Left lung (tissue), 10 donors: ENCODE measurements around the gene SUPT3H. TPM values are rescaled to one million over a fixed set of nuclear protein-coding genes. Genes with fewer than 3 reads are reported as not detected.
A peak's percentile ranks its signal among the peaks of the same experiment; 100 is the strongest.

Source experiments
- ATAC-seq: fragments of 200-7000 bp; cut with Tn5 transposase; one replicate; pipeline ENCODE4 v1.9.1; 2020; ENCODE audit warnings: moderate library complexity
- DNase-seq, 4 donors: peaks; one replicate each; pipeline ENCODE4 v3.0.0-alpha.2; 2013 to 2020
- H3K27ac ChIP-seq, 2 donors: fragments of 200-600 bp; sonication (generic) in 1 of 2; one replicate each; pipeline versions ENCODE4 v1.5.0 to v1.8.0; 2020 to 2021
- H3K27me3 ChIP-seq, 2 donors: fragments of 200-600 bp; sonication (generic) in 1 of 2; one replicate each; pipeline versions ENCODE4 v1.5.0 to v1.8.0; 2020 to 2021
- H3K36me3 ChIP-seq, 2 donors: fragments of 200-600 bp; sonication (generic) in 1 of 2; one replicate each; pipeline versions ENCODE4 v1.5.0 to v1.8.0; 2020 to 2021
- H3K4me1 ChIP-seq, 2 donors: fragments of 200-600 bp; one replicate each; pipeline ENCODE4 v1.8.0; 2021
- H3K4me3 ChIP-seq, 2 donors: fragments of 200-600 bp; sonication (generic) in 1 of 2; one replicate each; pipeline versions ENCODE4 v1.5.0 to v1.8.0; 2020 to 2021; ENCODE audit warnings: mild to moderate bottlenecking in 1 of 2
- H3K9me3 ChIP-seq, 2 donors: fragments of 200-600 bp; sonication (generic) in 1 of 2; one replicate each; pipeline versions ENCODE4 v1.5.0 to v1.8.0; 2020 to 2021
- CTCF ChIP-seq, 2 donors: fragments of 200-600 bp; sonication (generic) in 1 of 2; IDR thresholded peaks; one replicate each; pipeline versions ENCODE4 v1.5.0 to v1.8.0; 2021; ENCODE audit warnings: antibody characterized with exemption in 2 of 2
- intact Hi-C, 2 donors: fragments of 100-400 bp; cut with DNase I; formaldehyde crosslinking; loops; one replicate each; pipeline versions ENCODE4 v1.11.2 to v1.14.2; 2022
- polyA plus RNA-seq, 6 donors: library from polyadenylated mRNA; unstranded; fragments of 120-200 nt; gene quantifications; one replicate each; pipeline ENCODE4 v1.2.1, GENCODE V29; 2013; ENCODE audit not compliant: insufficient read length in 6 of 6
- total RNA-seq, 2 donors: library from RNA; stranded (reverse); fragmentation: NEBNext Ultra II Directional; extraction: Animal tissue kit (Norgen Biotek cat#: 25700); gene quantifications; one replicate each; pipeline ENCODE4 v1.2.1, GENCODE V29; 2021
- donor health status: DM: no; HTN: yes; CAD: no.
- donor health status: DM: no; HTN: no; CAD: no.

The SUPT3H gene
- total and polyA plus RNA-seq, 8 donors, result 4.7 to 33.0 (median 26.2) TPM

DNA sequence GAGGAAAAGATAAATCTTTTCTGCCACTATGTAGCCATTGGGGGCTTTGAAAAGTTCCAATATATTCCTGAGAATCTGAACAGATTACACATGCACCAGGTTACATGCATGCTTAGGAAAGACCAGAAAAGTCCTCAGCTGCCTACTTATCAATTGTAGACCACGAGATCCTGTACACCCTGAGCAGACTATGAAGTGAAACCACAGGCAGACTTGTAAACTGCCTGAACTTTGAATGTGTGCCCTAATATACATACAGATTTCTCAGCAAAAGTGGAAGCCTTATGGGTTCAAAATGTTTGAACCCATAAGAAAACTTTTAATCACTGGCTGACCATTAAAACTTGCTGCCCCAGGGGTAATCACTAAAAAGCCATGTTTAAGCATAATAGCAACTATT lies 323.1 kb downstream of the SUPT3H start:
- no peak for ATAC-seq
- Histone ChIP-seq H3K4me1 (no peaks in the 10 kb centered on the region), H3K27ac (no peak overlapping the region), H3K4me3 (no peak overlapping the region), H3K36me3 (no peaks in the 10 kb centered on the region), H3K9me3 (no peaks in the 10 kb centered on the region), H3K27me3 (no peaks in the 10 kb centered on the region)
- intact Hi-C loops, result no loop called here
- DNase-seq, result no peak
- TF ChIP-seq CTCF (IDR thresholded peaks at IDR 0.05), result no peak

GRCh38 chr6:45052325-45052724 lies 325.4 kb downstream of the SUPT3H start:
- Histone ChIP-seq H3K36me3 (no peaks in the 10 kb centered on the region), H3K27ac (no peak overlapping the region), H3K9me3 (no peaks in the 10 kb centered on the region), H3K4me1 (peaks cover 0 to 3% of the 10 kb centered on the region in 2 donors), H3K27me3 (no peaks in the 10 kb centered on the region), H3K4me3 (no peak overlapping the region)
- no peak for TF ChIP-seq CTCF (IDR thresholded peaks at IDR 0.05)
- DNase-seq (no peak), ATAC-seq (no peak)
- intact Hi-C loops, result no loop called here

- Histone ChIP-seq H3K27me3 (no peaks in the 10 kb centered on the region), H3K4me3 (no peak overlapping the region), H3K9me3 (no peaks in the 10 kb centered on the region), H3K27ac (no peak overlapping the region), H3K4me1 (peaks cover 0 to 3% of the 10 kb centered on the region in 2 donors), H3K36me3 (no peaks in the 10 kb centered on the region)
- ATAC-seq, result peak; percentile 53
- intact Hi-C loops, result no loop called here
- DNase-seq, result no peak
- TF ChIP-seq CTCF (IDR thresholded peaks at IDR 0.05), result no peak
Observed at GRCh38 chr6:45049188-45049843, 328.4 kb downstream of the SUPT3H start.

- Histone ChIP-seq H3K36me3 (no peaks in the 10 kb centered on the region), H3K27ac (no peak overlapping the region), H3K9me3 (no peaks in the 10 kb centered on the region), H3K4me1 (peaks cover 0 to 3% of the 10 kb centered on the region in 2 donors), H3K27me3 (no peaks in the 10 kb centered on the region), H3K4me3 (no peak overlapping the region)
- no peak for ATAC-seq
- no peak for DNase-seq
- intact Hi-C loops, result no loop called here
- no peak for TF ChIP-seq CTCF (IDR thresholded peaks at IDR 0.05)
Observed at GRCh38 chr6:45047573-45047972, 330.2 kb downstream of the SUPT3H start.

DNA sequence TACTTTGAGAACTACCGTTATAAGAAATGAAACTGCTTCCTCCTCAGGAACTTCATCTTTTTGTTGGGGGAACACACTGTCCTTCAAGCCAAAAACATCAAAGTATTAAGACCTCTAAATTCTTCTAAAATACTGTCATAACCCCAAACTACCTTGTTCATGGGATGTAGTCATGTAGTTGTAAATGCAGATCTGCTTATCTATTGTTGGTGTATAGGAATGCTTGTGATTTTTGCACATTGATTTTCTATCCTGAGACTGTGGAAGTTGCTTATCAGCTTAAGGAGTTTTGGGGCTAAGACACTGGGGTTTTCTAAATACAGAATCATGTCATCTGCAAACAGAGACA lies 332.5 kb downstream of the SUPT3H start:
- Histone ChIP-seq H3K36me3 (no peaks in the 10 kb centered on the region), H3K4me1 (peaks cover 0 to 3% of the 10 kb centered on the region in 2 donors), H3K27me3 (no peaks in the 10 kb centered on the region), H3K9me3 (no peaks in the 10 kb centered on the region), H3K27ac (no peak overlapping the region), H3K4me3 (no peak overlapping the region)
- intact Hi-C loops, result no loop called here
- ATAC-seq (no peak), DNase-seq (no peak)
- no peak for TF ChIP-seq CTCF (IDR thresholded peaks at IDR 0.05)
